DMS114 treated with DMSO at 0.1 percent for 48 hours (cell line): ENCODE results near the gene SIRPA.
"Not testable (repeated sequence)": the region's sequence is repeated elsewhere in the genome, so short reads cannot be mapped to it uniquely, and the experiment has no call there.

Source experiments
- DNase-seq: peaks from one replicate; lab custom pipeline; 2025; ENCODE audit not compliant: unreplicated experiment; lab: John Stamatoyannopoulos, UW

SIRPA gene

DNA sequence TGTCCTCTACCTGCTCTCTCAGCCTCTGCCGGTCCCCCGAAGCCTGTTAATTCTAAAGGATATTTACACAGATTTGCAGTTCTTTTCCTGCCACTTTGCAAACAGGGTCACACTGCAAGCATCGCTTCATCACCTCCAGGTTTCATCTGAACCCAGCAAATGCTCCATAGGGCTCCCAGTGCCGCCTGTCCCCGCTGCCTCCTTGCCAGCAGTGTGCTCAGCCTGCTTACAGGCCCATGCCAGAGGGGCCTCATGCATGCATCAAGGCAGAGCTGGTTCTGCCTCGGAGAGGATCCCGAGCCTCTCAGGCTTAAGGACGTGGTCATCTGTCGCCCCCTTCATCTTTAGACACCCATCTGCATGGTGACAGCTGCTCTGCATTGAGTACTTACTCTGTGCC lies 10.5 kb downstream of the SIRPA start:
- DNase-seq = no peak

DNA sequence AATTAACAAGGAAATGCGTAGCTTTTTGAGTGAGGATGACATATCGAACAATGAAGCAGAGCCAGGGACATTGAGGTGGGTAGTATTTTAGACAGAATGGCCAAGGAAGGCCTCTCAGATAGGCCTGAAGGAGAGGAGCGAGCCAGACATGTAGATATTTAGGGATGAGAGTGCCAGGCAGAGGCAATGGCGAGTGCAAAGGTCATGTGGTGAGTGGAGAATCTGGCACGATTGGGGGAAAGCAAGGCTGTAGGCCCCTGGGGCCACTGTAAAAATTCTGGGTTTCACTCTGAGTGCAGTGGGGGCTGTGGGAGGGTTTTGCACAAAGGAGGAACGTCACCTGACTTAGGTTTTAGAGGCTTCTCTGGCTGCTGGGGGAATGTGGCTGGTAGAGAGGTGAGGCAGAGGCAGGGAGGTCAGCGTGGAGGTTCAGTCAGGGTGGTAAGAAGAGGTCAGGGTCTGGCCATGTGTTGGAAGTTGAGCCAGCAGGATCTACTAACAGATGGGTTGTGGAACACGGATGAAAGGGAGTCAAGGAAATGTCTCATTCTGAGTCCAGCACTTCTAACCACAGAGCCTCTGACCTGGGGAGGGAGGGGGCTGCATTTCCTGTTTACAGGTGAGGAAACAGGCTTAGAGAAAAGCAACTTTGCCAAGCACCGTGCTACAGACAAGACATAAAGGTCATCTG lies 11.3 kb downstream of the SIRPA start:
- no peak for DNase-seq

DNA sequence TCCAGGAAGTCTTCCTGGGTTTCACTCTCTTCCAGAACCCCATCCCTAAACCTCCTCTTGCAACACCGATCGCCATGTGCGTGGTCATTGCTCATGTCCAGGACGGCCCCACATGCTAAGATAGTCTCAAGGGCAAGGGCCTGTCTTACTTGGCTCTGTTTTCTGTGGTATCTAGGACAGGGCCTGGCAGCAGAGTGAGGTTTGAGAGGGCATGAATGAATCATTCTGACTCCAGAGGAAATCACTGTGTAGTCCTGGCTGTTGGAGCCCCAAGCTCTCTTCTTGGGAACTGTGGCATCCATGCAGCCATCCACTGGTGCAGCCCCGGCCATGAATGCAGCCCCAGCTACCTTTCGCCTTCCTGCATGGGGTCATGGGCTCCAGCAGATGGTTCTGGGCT lies 12.4 kb downstream of the SIRPA start:
- DNase-seq = no peak

DNA sequence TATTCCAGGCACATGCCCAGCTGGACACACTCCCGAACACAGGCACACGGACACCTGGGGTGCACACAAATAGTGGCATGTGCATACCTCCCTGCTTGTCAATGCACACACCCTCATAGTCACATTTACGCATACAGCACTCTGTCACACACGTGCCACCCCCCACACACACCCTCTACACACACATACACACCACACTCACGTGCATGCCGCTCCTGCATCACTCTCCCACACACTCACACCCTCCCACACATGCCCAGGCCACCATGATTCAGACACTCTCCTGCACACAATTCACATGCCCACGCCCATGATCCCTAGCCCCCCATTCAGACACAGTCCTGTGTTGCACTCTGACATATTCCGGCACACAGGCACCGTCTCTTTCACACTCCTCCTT lies 13.0 kb downstream of the SIRPA start:
- no peak for DNase-seq

DNA sequence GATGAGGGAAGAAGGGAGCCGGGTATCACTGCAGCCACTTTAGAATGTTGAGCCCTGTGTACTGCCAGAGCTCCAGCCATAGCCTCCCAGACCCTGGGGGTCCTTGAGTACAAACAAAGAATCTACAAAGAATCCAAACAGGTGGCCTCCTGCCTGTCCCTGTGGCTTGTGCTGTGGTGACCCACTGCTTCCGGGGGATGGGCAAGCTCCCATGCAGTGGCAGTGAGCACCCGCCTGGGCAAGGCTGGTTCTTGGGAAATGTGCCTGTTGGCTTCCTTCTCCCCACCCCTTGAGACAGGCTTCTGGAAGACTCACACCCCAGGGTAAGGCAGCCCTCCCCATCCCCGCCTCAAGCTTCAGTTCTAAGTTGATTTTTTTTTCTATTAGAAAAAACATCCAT lies 13.9 kb downstream of the SIRPA start:
- no peak for DNase-seq

DNA sequence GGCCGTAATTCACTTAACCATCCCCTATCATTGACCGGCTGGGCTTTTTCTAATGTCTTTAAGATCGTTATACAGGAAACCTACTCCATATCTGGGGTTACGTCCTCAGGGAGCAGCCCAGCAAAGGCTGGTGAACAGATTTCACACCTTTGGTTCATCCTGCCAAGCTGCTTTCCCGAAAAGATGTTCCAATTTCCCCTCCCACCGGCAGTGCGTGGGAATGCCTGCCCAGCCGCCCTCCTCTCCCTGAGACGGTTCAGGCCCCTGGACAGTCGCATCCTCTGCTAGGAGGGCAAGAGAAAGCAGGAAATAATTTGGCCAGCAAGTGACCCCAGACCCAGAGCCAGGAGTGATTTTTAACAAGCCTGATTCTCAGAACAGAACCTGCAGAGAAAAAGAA lies 16.3 kb downstream of the SIRPA start:
- no peak for DNase-seq

DNA sequence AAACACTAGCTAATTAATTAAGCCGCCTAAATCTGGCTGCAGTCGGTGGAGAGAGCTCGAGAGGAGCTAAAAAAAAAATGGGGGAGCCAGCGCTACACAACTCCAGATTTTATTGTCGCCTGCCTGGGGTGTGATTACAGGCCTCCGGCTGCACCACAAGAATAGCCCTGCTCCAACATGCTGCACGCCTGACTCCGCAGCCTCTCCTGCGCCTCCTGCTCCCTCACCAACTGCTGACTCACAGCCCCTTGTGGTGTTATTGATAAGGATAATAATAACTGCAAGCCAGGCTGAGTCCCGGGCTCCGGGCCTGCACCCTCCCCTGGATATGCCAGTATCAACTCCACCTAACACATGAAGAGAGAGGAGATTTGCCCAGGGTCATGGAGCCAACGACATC lies 16.8 kb downstream of the SIRPA start:
- DNase-seq = no peak

DNA sequence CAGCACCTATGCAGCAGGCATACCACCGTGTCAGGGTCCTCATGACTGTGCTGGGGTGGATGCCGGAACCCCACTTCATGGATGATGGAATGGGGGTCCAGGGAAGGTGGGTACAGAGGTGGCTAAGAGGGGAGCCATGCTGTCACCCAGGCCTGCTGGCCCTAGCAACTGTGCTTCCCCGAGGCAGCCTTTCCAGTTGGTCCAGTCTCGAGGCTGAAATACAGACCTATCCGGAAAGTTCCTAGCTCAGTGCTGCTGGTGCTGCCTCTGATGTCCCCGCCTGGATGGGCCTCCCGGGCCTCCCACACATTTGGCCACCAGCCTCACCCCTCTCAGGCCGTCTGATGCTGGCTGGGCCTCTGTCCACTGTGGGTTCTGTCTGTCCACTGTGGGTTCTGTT lies 17.4 kb downstream of the SIRPA start:
- DNase-seq = no peak

DNA sequence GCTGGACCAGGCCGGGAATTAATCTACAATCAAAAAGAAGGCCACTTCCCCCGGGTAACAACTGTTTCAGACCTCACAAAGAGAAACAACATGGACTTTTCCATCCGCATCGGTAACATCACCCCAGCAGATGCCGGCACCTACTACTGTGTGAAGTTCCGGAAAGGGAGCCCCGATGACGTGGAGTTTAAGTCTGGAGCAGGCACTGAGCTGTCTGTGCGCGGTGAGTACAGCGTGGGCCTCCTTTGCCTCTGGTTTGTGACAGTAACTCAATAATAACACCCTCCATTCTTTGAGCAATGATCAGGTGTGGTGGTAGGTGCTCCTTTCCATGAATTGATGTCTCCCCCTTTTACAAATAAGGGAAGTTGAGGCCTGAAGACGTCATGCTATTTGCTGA lies 20.0 kb downstream of the SIRPA start:
- DNase-seq = not testable (repeated sequence)

DNA sequence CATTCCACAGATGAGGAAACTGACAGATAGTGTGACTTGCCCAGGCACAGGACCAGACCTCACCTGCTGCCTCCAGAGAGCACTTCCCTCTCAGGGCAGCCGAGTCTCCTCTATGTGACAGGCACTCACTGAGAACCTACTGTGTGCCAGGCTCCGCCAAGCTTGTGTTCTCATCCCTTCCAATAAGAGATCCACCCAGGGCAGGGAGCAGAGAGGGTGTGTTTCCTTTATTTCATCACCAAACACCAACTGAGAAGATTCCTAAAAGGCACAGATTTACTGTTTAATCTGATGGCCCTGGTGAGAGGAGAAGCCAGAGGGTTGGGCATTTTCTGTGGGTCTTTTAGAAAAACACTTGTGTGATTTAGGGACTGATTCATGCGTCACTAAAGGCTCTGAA lies 20.5 kb downstream of the SIRPA start:
- no peak for DNase-seq

DNA sequence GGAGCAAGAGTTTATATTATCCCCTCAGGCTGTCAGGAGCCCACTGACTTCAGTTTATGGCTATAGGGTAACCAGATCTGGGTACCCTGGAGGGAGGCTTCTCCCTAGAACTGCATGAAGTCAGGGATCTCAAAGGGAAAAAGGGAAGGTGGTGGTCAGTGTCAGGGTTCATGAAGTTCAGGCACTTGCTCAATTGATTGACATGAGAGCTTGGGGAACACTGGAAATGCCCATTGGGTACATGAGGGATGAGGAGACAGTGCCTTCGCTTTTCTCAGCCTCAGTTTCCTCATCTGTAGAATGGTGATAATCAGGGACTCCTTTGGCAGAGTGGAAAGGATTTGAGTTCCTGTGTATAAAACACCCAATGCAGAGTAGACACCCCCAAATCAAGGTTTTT lies 22.6 kb downstream of the SIRPA start:
- DNase-seq = no peak

DNA sequence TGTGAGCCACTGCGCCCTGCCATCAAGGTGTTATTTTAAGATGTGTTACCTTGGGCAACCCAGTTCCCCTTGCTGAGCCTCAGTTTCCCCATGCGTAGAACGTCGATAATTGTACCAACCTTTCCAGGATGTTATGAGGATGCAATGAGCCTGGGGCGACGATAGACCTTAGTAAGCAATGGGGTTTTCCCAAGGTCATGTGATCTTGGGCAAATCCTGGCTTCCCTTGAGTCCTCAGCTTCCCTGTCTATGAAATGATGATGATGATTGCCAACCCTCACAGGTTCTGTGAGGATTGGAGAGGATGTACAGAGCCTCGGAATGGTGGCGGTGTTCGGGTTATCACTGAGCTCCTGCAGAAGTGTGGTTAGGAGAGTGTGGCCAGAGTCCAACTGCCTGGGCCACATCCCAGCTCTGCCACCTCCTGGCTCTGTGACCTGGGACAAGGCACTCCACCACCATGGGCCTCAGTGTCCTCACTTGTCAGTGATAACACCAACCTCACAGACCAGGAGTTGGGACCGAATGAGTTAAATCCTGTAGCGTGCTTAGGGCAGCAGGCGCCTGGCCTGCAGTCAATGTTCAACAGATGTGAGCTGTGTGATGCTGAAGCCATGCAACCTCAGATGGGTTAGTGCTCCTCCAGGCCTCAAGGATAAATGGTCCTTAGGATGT lies 23.4 kb downstream of the SIRPA start:
- no peak for DNase-seq

DNA sequence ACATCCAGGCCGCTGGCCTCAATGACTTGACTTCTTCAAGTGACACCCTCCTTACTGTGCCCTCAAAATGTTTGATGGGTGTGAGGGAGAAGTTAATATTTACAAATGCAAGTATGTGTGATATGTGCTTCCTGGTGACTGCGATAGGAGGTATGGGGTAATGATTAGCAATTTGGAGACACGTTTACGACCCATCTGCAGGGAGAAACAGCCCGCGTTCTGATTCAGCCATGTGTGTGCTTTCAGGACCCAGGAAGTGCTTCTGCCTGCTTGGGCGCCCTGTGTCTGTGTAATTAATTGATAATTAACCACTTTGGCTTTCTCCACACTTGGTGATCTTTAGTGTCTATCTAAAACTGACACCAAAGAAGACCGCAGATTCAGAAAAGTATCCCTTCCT lies 25.0 kb downstream of the SIRPA start:
- no peak for DNase-seq

DNA sequence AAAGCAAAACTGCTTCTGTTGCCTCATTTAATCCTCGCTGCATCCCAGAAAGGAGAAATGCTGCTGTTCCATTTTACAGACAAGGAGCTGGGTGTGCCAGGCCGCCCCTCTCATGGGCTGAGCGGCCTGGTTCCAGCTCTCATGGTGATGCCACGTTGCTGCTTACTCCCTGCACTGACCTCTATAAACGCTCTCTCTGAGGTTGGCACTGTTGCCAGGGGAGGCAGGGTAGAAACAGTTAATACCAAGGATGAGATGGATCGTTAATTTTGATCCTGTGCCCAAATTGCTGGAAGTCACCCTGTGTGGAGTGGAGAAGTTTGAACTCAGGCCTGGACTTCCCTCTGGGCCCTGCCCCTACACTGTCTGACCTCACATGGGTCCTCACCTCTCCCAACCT lies 25.6 kb downstream of the SIRPA start:
- DNase-seq = no peak

DNA sequence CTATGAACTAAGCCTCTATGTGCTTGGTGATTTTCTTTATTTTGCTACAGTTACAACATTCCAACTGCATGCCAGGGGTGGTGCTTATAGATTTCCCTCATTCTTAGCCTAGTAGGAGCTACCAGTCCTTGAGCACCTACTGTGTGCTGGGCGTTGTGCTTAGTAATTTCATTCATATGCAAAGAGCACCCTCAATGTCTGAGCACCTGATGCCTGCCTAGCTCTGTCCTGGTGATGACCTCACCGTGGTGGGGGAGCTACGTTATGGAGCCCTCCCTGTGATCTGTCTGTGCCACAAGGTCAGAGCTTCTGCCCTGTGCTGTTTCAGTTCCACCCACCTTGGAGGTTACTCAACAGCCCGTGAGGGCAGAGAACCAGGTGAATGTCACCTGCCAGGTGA lies 26.8 kb downstream of the SIRPA start:
- DNase-seq = not testable (repeated sequence)

DNA sequence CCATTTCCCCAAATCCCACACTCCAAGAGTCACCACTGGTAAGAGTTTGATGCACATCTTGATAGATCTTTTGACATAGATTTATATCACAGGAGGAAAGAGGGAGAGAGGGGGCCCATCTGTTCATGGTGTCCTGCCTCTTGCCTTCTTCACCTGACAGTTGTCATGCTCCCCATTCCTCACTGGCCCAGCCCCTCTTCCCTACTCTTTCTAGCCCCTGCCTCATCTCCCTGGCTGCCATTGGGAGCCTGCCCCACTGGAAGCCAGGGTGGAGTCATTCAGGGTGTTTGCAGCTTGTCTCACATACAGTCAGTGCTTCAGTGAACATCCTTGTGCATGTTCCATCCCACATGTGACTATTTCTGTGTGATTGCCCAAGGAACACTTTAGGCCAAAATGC lies 27.6 kb downstream of the SIRPA start:
- DNase-seq = no peak

DNA sequence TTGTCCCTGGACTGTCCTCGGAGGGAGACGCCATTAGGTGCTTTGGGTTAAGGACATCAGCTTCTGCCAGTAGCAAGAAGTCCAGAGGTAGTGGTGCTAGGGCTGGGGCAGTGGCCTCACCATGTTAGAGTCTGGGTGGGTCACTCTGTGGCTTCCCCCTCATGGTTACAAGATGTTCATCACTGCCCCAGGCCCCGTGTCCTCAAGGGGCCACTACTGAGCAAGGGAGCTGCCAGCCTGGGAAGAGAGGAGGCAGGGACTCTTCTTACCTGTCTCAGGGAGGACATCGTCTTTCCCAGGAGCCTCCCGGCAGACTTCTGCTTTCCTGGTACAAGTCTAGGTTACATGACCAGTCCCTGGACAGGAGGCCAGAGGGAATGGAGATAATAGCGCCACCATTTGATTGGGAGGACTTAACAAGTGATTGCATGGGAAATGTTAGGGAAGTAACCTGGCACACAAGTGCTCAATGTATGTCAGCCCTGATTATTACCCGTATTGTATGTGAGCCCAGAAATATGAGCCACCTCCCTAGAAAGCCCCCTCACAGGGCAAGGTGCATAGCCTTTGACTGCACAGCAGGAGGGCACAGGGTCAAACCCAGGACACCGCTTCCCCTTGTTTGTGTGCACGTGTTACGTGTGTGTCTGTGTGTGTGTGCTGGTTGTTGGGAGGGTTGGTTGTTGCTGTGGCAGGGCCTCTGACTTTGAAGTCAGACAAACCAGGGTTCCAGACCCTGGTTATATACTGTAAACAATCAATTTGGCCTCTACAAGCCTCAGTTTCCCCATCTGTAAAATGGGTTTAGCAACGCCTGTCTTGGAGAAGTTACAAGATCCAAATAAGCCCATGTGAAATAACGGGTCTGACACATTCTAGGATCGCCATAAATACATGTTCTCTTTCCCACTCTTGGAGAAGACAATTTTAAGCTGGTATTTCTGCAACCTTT lies 30.0 kb downstream of the SIRPA start:
- DNase-seq = no peak

DNA sequence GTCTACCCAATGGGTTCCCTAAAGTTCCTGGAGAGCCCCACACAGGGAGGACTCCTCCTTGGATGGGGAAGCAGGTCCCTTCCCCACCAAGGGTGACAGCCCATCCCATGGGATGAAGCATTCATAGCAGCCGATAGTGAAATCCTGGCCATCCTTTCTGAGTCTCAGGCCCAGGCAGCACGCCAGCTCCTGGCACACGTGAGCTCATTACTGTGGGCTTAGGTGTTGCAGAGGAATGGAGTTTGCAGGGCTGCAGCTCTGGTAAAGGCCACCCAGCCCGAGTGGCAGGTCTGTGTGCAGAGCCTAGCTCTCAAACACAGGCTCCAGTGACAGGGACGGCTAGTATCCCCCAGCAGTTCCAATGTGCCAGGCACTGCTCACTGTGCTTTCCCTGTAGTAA lies 31.0 kb downstream of the SIRPA start:
- no peak for DNase-seq

DNA sequence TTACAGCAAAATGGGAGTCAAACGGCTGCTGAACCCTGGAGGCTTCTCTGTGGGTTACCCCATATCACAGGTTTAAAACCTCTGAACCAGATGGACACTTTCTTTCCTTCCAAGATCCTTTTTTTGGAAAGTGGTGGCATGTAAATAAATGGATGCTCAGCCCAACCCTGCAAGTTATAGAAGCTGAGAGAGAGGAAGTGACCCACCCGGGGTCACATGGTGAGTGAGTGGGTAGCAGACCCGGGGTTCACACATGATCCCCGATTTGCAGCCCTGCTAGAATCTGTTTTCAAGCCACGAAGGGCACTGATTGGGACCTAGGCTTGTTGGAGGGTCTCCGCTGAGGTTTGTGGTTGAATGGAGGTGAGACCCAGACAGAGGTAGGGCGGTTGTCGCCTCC lies 32.0 kb downstream of the SIRPA start:
- DNase-seq = no peak

DNA sequence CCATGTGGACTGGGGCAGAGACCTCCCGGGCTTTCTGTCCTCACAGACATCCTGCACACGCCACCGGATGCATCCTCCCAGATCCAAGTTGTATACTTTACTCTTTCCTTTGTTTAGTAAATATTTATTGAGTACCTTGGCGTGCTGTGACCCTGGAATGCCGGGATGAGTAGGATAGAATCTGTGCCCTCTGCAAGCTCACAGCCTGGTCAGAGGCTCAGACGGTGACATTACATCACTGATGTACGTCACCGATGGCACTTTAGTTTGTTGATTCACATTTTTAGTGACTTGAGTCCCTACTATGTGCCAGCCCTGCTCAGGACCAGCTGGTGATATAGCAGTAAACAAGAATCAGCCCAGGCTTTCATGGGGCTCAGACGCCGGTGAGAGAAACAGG lies 32.9 kb downstream of the SIRPA start:
- no peak for DNase-seq

DNA sequence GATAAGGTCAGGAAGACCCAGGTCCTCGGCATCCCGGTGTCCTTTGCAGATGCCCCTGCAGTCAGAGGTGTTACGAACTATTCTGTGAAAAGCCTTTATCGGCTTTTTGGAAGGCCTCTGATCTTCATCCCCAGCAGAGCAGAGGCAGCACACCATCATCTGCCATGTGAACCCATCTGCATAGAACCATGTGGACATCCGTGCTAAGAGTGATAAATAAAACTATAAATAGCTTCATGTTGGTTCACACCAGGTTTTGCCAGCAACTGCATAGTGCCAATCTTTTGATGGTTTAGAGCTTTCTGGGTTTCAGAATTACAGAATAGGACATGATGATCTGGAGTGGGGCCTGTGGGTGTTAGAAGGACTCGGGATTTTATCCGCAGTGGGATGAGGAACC lies 33.6 kb downstream of the SIRPA start:
- no peak for DNase-seq

DNA sequence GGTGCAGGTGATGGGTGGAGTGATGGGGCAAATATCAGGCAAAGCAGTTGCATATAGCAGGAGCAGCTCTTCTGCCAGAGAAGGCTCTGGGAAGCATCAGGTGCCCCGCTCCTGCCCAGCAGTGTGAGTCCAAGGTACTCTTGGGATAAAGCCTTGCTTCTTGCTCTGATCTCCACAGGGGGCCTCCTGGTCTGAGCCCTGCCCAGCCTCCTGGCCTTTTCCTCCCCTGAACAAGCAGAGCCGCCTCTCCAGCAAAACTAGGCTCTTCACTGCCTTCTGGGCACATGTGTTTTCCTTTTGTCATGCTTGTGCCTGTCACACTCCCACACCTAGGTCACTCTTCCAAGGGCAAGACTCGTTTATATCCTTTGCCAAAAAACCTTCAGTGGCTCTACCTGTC lies 34.3 kb downstream of the SIRPA start:
- no peak for DNase-seq
